ENCODE data around the gene LYRM4.

DNA sequence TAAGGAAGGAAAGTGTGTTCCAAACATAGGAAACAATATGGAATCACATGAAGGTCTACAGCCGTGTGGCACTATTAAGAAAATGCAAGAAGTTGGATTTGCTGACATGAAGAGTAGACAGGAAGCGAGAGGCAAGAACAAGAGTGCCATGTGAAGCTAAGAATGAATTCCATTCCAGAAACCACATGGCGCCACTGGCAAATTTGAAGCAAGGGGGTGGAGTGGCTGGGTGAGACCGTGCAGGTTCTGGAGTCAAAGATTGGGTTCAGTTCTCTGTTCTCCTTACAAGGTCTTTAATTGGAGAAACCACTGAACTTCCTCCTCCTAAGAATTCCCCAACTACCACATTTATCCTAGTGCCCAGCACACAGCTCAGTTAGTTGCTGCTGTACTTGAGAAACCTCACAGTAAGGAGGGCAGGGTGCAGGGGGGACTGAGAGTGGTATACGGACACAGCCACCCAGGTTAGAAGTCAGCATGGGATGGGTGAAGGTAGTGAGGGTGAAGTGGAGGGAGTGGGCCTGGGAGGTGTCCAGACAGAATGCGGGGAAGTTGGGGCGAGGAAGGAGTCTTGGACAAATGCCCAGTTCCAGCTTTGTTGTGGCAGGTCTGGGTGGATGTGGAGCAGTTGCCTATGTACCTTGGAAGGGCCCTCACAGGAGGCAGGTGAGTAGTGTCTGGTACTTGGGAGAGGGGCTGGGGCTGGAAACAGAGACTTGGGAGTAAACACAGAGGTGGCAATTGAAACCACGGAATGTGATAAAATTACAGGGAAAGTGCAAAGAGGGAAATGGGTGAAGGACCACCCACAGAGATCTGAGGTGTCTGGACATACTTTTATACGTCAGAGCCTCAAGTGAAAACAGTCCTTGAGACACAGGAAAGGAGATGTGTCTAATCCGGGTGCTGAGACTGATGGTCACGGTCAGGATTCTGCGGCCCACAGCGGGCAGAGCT lies 14.3 kb downstream of the LYRM4 start:
- no peak for TF ChIP-seq POLR2A (IDR thresholded peaks at IDR 0.05; ENCODE audit: low read length)
- TF ChIP-seq GATA1 (IDR thresholded peaks at IDR 0.05; ENCODE audit: low read depth, low read length) = no peak

Measured in erythroblast (primary cell).